NCI-H2171 treated with DMSO at 0.1 percent for 48 hours (cell line): ENCODE measurements around the gene ATP10A.

ENCODE experiments used
- DNase-seq: peaks from one replicate; lab custom pipeline; 2025; lab: John Stamatoyannopoulos, UW

The ATP10A gene

DNA sequence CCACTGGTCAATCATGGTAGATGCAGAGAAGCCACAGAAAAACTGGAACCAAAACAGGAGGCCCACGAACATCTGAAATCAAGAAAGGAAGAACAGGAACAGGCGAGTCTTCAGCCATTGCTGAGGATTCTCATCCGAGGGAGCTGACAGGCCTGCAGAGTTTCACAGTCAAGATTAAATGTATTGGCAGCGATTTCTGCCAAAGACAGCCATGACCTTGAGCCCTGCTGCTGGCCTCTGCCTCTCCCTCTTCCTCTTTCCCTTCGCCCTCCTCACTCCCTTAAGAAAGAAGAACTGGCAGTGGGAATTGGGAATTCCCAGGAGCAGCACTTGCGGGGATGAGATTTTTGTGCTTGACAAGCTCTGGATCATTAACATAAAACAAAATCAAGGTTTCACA lies 179.7 kb downstream of the ATP10A start:
- DNase-seq = no peak

DNA sequence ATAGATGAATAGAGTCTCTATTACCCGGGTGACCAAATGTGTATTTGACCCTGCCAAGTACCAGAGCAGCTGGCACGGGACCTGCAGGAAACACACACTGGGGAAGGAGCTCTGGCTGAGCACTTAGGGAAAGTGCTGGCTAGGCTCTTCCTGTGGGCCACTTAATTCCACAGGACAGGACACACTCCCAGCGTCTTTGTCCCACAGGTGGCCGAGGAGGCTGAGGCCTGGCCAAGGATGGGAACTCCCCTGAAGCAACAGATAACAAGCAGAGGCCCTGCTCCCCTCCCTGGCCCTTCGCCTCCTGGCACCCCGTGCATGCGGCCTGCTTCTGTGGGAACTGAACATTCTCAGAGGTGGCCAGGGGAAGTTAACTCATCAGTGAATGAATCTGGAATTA lies 180.8 kb downstream of the ATP10A start:
- DNase-seq = no peak

DNA sequence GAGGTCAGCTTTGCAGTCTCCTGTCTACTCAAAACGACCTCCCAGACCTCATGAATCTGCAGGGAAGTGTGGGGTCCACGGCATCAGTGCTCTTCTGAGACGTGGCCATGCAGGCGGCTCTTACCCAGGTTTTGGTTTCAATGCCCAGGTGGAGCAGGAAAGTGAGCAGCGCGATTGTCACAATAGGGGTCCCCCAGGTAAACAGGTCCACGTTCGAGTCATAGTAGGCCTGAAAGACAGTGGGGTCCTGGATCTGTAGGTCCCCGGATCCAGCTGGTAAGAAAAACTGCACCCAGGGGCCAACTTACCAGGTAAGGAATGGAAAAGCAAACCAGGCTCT lies 182.5 kb downstream of the ATP10A start:
- DNase-seq = no peak

DNA sequence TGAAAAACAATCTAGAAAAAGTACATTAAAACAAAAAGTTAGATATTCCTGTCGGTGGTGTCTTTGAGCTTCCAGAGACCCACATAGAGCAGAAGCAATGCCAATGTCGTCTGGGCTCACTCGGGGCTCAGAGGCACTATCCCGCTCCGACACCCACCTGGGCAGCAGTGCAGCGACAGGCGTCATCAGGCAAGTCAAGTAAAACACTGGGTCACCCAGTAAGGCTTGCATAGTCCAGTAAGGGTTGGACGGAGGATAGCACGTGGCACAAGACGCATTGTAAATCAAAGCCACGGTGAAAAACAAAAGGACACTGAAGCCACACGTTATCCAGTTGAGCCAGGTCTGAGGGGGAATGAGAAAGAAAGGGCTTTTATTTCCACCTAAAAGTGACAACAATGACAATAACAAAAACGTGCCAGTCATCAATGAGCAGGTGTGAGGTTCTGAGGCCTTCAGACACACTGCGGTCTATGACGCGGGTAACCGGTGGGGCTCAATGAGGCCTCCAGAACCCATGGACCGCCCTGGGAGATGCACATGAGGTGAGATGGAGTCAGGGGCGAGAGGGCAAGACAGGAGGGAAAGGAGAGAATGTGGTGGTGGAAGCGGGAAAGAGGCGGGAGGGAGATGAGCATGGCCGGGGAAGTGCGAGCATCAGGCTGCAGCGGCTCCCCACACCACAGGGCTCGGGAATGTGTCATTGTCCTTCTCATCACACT lies 183.0 kb downstream of the ATP10A start:
- no peak for DNase-seq

DNA sequence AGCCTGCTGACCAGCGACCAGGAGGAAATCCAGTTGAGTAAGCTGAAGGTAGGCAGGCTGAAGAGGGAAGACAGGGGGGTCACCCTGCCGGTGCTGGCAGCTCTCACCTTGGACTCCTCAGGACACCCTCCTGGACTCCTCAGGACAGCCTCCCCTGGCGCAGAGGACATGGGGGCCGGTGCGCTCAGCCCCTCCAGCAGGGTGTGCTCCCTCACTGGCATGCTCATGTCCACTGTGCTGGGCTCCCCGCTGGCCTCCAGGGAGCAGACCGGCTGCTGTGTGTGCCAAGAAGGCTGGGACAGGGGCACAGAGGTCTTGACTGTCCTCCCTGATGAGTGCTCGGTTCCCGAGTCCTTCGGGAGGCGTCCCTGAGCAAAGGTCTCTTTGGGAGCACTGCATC lies 183.6 kb downstream of the ATP10A start:
- no peak for DNase-seq

GRCh38 chr15:25678500-25678855 lies 184.6 kb downstream of the ATP10A start:
- DNase-seq = no peak

DNA sequence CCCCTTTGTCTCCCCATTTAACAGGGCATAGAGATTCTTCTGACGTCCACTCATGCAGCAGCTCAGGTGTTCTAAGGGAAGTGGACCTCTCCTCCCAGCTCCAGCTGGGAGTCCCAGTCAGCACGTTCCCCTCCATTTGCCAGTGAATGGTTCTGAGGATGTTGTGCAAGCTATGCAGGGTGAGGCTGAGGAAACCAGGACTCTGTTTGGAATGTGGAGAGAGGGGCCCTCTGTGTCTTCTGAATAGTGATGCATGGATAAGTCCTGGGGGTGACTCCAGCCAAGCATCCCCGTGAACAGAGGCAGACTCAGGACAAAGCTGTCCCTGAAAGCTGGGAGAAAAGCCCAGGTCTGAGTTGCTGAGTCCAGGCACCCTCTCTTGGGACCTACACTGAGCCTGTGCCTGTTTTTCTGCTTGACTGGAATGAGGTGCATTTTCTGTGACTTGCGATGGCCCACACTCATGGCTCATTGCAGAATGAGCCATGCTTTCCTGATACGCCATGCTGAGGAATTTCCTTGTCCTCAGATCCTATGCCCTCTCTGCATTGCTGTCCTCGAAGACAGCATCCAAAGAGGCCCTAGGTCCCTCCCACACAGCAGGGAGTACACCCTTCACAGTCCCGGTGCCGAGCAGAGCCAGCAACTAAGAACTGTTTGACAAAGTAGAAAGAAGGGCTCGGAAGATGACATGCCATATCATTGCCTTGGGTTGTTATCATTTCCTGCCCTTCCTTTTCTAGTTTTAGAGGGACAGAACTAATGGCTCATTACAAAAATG lies 185.2 kb downstream of the ATP10A start:
- no peak for DNase-seq

DNA sequence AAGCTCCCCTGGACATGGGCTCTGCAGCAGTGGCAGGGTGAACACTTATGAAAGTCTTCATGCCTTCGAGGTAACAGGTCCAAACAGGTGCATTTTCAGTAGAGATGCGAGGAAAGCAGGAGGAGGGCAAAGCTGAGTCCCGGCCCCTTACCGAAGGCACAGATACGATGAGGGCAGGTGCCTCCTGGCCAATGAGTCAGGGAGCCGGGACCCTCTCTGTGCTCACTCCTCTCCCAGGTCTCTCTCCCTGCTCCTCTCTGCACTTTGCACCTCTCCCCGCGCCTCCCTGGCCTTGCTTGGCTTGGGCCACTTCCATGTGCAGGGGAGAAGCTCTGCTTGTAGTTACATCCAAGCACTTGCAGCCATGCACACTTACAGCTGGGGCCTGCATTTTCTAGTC lies 187.1 kb downstream of the ATP10A start:
- no peak for DNase-seq

DNA sequence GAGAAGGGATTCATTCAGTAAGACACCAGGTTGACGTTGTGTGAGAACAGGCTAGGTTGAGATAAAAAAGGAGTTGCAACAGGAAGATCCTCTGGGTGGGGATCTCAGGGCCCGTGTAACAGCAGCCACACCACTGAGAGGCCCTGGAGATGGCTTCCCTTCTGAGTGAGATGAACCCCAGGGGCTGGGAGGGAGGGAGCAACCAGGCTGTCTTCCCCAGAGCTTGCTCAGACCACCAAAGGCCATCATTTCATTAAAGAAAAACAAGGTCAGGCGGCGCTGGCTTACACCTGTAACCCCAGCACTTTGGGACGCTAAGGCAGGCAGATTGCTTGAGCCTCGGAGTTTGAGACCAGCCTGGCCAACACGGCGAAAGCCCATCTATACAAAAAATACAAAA lies 187.7 kb downstream of the ATP10A start:
- DNase-seq = no peak

- no peak for DNase-seq
Observed at GRCh38 chr15:25674913-25675312, 188.2 kb downstream of the ATP10A start.

GRCh38 chr15:25673972-25674371 lies 189.2 kb downstream of the ATP10A start:
- no peak for DNase-seq

DNA sequence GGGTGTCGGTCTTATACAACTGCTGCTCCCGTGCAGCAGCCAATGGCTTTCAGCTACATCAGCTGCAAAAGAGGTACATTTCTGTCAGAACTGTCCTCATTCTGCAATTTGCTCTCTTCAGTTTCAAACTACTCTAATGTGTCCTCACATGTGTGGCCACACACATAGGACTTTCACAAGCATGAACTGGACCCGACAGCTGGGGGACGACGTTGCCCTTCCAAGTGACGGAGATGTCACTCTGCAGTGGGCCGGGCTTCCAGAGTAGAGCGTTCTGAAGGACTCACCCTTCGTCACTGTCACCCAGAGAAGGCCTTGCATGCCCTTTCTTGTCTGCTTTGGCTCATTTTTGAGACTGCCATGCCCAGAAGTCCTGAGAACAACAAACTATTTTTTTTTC lies 189.8 kb downstream of the ATP10A start:
- no peak for DNase-seq

GRCh38 chr15:25671132-25671531 lies 192.0 kb downstream of the ATP10A start:
- DNase-seq = no peak

- DNase-seq = no peak
Observed at GRCh38 chr15:25670621-25671020, 192.5 kb downstream of the ATP10A start.

GRCh38 chr15:25670025-25670554 lies 193.0 kb downstream of the ATP10A start:
- no peak for DNase-seq

DNA sequence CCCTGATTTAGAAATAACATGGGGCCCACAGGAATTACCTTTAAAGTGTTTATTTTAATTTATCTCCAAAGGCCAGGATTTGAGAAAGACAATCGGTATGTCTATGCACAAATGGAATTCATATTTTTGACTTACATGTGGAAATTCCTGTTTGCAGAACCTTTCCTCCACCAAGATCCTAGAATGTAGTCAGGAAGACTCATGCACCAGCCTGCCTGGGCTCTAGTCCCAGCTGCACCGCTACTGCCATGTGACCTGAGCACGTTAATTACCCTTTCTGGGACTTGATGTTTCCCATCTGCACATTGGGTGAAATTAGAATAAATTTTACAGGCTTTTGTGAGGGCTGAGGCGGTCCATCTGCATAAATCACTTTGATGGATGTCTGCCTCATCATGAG lies 194.2 kb downstream of the ATP10A start:
- no peak for DNase-seq

- DNase-seq = no peak
Observed at GRCh38 chr15:25668236-25668795, 194.8 kb downstream of the ATP10A start.

DNA sequence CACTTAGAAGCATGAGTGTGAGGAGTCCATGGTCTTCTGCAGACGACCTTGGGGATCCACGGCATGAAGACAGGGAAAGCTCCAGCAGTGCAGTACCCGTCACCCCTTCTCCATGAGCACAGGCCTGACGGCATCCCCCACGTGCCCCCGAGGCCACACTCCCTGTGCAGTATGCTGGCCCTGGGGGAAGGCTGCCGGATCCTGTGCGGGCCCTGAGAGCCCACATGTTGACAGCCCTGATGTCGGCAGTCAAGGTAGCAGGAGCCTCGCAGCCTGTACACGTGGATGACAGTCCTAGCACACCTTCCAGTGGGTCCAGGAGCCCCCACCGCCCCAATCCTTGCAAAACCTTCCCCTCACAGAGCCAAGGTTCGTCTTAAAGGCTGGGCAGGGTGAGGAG lies 195.3 kb downstream of the ATP10A start:
- DNase-seq = no peak

DNA sequence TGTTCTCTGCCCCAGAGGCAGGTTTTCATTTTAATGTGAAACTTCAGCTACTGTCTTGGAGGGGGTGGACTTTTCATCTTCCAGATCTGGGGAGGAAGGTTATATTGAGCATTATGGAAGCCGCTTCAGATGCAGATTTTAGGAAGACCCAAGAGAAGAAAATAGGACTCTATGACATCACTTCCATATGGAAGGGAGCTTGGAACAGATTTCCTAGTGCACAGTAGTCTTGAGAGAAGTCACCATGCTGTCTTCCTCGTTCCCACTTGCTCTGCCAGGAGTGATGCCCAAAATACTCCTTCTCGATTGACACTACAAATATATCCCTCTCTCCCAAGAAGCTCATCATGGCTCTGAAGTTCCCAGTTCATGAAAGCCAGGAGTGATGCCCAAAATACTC lies 197.2 kb downstream of the ATP10A start:
- DNase-seq = no peak

GRCh38 chr15:25664761-25665160 lies 198.4 kb downstream of the ATP10A start:
- no peak for DNase-seq

DNA sequence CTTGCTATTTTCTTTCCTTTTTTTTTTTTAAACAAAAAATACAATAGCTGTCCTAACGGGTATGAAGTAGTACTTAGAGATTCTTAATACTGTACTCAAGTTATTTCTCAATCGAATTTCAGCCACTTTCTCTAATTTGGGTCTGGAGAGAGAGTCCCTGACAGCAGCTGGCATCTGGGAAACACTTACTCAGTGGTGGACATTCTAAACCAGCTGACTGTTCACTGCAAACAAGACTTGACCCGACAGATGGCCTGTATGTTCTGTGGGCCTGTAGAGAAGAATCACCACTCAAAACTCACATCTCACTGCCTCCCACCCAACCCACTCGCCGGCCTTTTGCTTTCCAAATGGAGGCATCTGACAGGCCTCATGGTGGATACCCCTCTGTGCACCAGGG lies 199.6 kb downstream of the ATP10A start:
- DNase-seq = no peak

GRCh38 chr15:25661898-25662297 lies 201.2 kb downstream of the ATP10A start:
- no peak for DNase-seq

GRCh38 chr15:25659251-25659650 lies 203.9 kb downstream of the ATP10A start:
- no peak for DNase-seq
